ENCODE results near the gene ANKRD13B. TPM values are rescaled to one million over a fixed set of nuclear protein-coding genes. Genes with fewer than 3 reads are reported as not detected.
A peak's percentile ranks its signal among the peaks of the same experiment; 100 is the strongest.

ANKRD13B gene
- polyA plus RNA-seq, 2 of the 4 experiments (the other 2 are of a cell fraction), result 4.5 to 17.8 TPM

GRCh38 chr17:29661213-29661612 lies 68.3 kb downstream of the ANKRD13B start (continued):
- TF ChIP-seq FOXS1 (CRISPR knock-in tag; IDR thresholded peaks at IDR 0.05) (no peak), SREBF2 (IDR thresholded peaks at IDR 0.05) (no peak), CHD4 (IDR thresholded peaks at IDR 0.05; ENCODE audit: borderline replicate concordance) (no peak), CHD2 (IDR thresholded peaks at IDR 0.05; ENCODE audit: low read length, partially characterized antibody) (no peak)

DNA sequence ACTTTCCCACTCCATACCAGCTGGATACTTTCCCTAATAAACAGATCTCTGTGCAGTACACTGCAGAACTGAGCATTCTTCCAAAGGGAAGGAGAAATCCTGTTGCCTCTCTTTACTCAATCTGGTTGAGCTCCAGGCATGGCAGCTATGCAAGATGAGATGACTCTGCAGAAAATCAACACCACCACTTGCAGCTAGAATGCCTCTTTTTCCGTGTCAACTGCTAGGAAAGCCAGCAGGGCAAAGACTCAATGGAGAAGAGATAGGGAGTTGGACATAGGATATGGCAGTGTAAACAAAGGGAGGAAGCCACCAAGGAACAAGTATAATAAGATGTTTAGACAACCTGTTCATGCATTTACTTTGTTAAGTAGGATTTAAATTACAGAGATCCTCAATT lies 70.2 kb downstream of the ANKRD13B start:
- Histone ChIP-seq H3K27ac (peak overlapping the region; percentile 37 to 66; a peak in 5 of 6 replicates), H3K4me2 (peak overlapping the region; percentile 40), H3K4me1 (peaks cover 30% of the 10 kb centered on the region), H3K4me3 (no peak overlapping the region), H3K9me3 (no peaks in the 10 kb centered on the region)
- DNase-seq (ENCODE audit: low read depth in 1 of 2, low spot score in 1 of 2) (peak in 1 of 2 experiments; percentile 56), FAIRE-seq (peak; percentile 59), ATAC-seq (peak in 1 of 2 experiments; percentile 60; a peak in 3 of 6 replicates)
- ChIA-PET CTCF (interaction anchor here (0.9 to 1.9 kb wide), 4 partner anchors 19 to 116 kb away, joined by 3 to 6 read pairs (median 4); no protein-coding TSS in a partner anchor), POLR2A (no interaction called here)
- WGBS (ENCODE audit: missing lambda C conversion rate), result 3% methylated on average over 1 of the region's 1 CpG
- TF ChIP-seq MAFK (IDR thresholded peaks at IDR 0.05; ENCODE audit: partially characterized antibody) (peak; percentile 96), NFE2L2 (conservative IDR thresholded peaks at IDR 0.05; ENCODE audit: low read length) (peak; percentile 45; the same call in 1 of the 2 replicates), HMGXB4 (CRISPR knock-in tag; IDR thresholded peaks at IDR 0.05; ENCODE audit: borderline replicate concordance) (no peak)

Small RNA genes lying within 50 kb of the gene (small RNA-seq; reads per million reads assigned to genes)
- 0 to 0.26 (median 0) reads per million in 6 experiments for gene RNU6-920P

Other genes with a start within 250 kb of the ANKRD13B start
- 46.7 and 47.1 TPM in 2 replicates for gene TAOK1, start 202.8 kb upstream of the ANKRD13B start, polyA plus RNA-seq (2011; rRNA removed)
- 18.2 to 19.6 TPM (median 18.7 TPM) in 3 replicates for gene TAOK1, start 202.8 kb upstream of the ANKRD13B start, polyA plus RNA-seq (2017; fragmentation: RNase III; extraction: RNeasy Plus Mini Kit Qiagen cat#74134 plus additional on column Dnase treatment)
- gene ABHD15, start 26.1 kb upstream of the ANKRD13B start, polyA plus RNA-seq (2011; rRNA removed), result 13.5 and 16.5 TPM in 2 replicates
- gene ABHD15, start 26.1 kb upstream of the ANKRD13B start, polyA plus RNA-seq (2017; fragmentation: RNase III; extraction: RNeasy Plus Mini Kit Qiagen cat#74134 plus additional on column Dnase treatment), result 13.6 to 15.8 TPM (median 14.7 TPM) in 3 replicates
- 27.5 and 31.3 TPM in 2 replicates for gene TP53I13, start 24.4 kb upstream of the ANKRD13B start, polyA plus RNA-seq (2011; rRNA removed)
- gene TP53I13, start 24.4 kb upstream of the ANKRD13B start, polyA plus RNA-seq (2017; fragmentation: RNase III; extraction: RNeasy Plus Mini Kit Qiagen cat#74134 plus additional on column Dnase treatment), result 50.5 to 59.0 TPM (median 57.8 TPM) in 3 replicates
- gene GIT1, start 3.5 kb upstream of the ANKRD13B start, polyA plus RNA-seq (2011; rRNA removed), result 53.0 and 56.8 TPM in 2 replicates
- 45.2 to 47.8 TPM (median 45.3 TPM) in 3 replicates for gene GIT1, start 3.5 kb upstream of the ANKRD13B start, polyA plus RNA-seq (2017; fragmentation: RNase III; extraction: RNeasy Plus Mini Kit Qiagen cat#74134 plus additional on column Dnase treatment)
- 5.0 and 6.1 TPM in 2 replicates for gene CORO6, start 29.8 kb downstream of the ANKRD13B start, polyA plus RNA-seq (2011; rRNA removed)
- gene CORO6, start 29.8 kb downstream of the ANKRD13B start, polyA plus RNA-seq (2017; fragmentation: RNase III; extraction: RNeasy Plus Mini Kit Qiagen cat#74134 plus additional on column Dnase treatment), result 7.9 to 10.9 TPM (median 10.1 TPM) in 3 replicates